K562 (cell line): ENCODE data around the gene ARHGAP26. TPM values are rescaled to one million over a fixed set of nuclear protein-coding genes. Genes with fewer than 3 reads are reported as not detected.

Source experiments
- ATAC-seq: fragments of 200-7000 bp; cut with Tn5 transposase; 3 replicates; pipeline ENCODE4 v1.9.1; 2020; ENCODE audit warnings: moderate library complexity
- BruUV-seq: library from RNA; stranded (reverse); fragments of 400-500 nt; replicated peaks from 2 replicates; lab custom pipeline; 2021; lab: Mats Ljungman, UMichigan
- CTCF ChIA-PET: fragments of 300-600 bp; formaldehyde crosslinking; extraction: SDS; loops from one replicate; lab custom pipeline; 2021; ENCODE audit warnings: low intra/inter-chr PET ratio; lab: Yijun Ruan, JAX
- POLR2A ChIA-PET: fragments of 300-600, 350-650 bp; sonication (Branson Sonifier 250); formaldehyde crosslinking; extraction: SDS; loops from one replicate; lab custom pipeline; 2021; ENCODE audit warnings: antibody characterized with exemption, inconsistent platforms; lab: Yijun Ruan, JAX
- DNase-seq, 4 experiments: peaks; one replicate each; pipeline versions ENCODE4 v3.0.0 to v3.0.0-alpha.2; 2011 to 2018; ENCODE audit warnings: low spot score in 3 of 4, mixed read lengths in 3 of 4; ENCODE audit errors: extremely low read depth in 1 of 4
- FAIRE-seq: peaks from 2 replicates; lab custom pipeline; 2011; peaks lifted over from hg19 to GRCh38; lab: Jason Lieb, UNC
- H2AFZ ChIP-seq: 2 replicates; pipeline ENCODE4 v1.6.0; 2011; ENCODE audit warnings: low read depth, low read length, control low read depth, inconsistent platforms
- H3K27ac ChIP-seq: fragments of 200-600 bp; 3 replicates; pipeline ENCODE4 v1.8.0; 2011; ENCODE audit warnings: low read depth, mild to moderate bottlenecking, control low read depth, inconsistent platforms, low read length, moderate library complexity, mixed read lengths; ENCODE audit errors: extremely low read depth
- H3K27me3 ChIP-seq, 2 experiments: fragments of 300-600 bp in 1 of 2; 2 replicates in 1 of 2; 3 replicates in 1 of 2; pipeline versions ENCODE4 v1.6.0 to v1.8.0; 2011; ENCODE audit warnings: inconsistent platforms in 2 of 2, low read length in 2 of 2, mild to moderate bottlenecking in 1 of 2, mixed read lengths in 1 of 2, moderate library complexity in 1 of 2; ENCODE audit not compliant: control insufficient read depth in 2 of 2, insufficient read depth in 2 of 2
- H3K36me3 ChIP-seq: fragments of 300-600 bp; 3 replicates; pipeline ENCODE4 v1.8.0; 2011; ENCODE audit warnings: mild to moderate bottlenecking, low read length, inconsistent platforms; ENCODE audit not compliant: control insufficient read depth, insufficient read depth
- H3K4me1 ChIP-seq, 2 experiments: fragments of 200-600 bp in 1 of 2; replicated peaks in 1 of 2; 2 replicates in 1 of 2; 3 replicates in 1 of 2; pipeline versions ENCODE4 v1.5.1 to v1.8.0; 2011; ENCODE audit warnings: inconsistent platforms in 2 of 2, low read length in 2 of 2, mild to moderate bottlenecking in 1 of 2, mixed read lengths in 1 of 2, moderate library complexity in 1 of 2; ENCODE audit not compliant: control insufficient read depth in 2 of 2, insufficient read depth in 2 of 2
- H3K4me2 ChIP-seq: 2 replicates; pipeline ENCODE4 v1.6.1; 2011; ENCODE audit warnings: low read length, control low read depth, inconsistent platforms, mixed read lengths; ENCODE audit not compliant: insufficient read depth
- H3K4me3 ChIP-seq: fragments of 200-600 bp; sonication (generic), shearing (Covaris generic); 2 replicates; pipeline ENCODE4 v1.5.1; 2016; ENCODE audit warnings: control low read depth, inconsistent platforms
- H3K79me2 ChIP-seq: fragments of 200-600 bp; 3 replicates; pipeline ENCODE4 v1.8.0; 2011; ENCODE audit warnings: low read length, inconsistent platforms; ENCODE audit not compliant: control insufficient read depth, insufficient read depth
- H3K9ac ChIP-seq, 2 experiments: 2 replicates each; pipeline versions ENCODE4 v1.6.0 to v1.6.1; 2011; ENCODE audit warnings: low read depth in 2 of 2, low read length in 2 of 2, control low read depth in 1 of 2, inconsistent platforms in 1 of 2, mild to moderate bottlenecking in 1 of 2, mixed read lengths in 1 of 2; ENCODE audit not compliant: insufficient read depth in 1 of 2
- H3K9me1 ChIP-seq: one replicate; pipeline ENCODE4 v1.6.0; 2011; ENCODE audit warnings: inconsistent platforms, mild to moderate bottlenecking, low read length, moderate library complexity; ENCODE audit not compliant: control insufficient read depth, insufficient read depth
- H3K9me3 ChIP-seq: replicated peaks from 2 replicates; pipeline ENCODE4 v1.5.1; 2011; ENCODE audit warnings: low read depth, low read length, inconsistent platforms; ENCODE audit not compliant: control insufficient read depth, insufficient read depth
- H4K20me1 ChIP-seq: replicated peaks from 2 replicates; pipeline ENCODE4 v1.6.1; 2011; ENCODE audit warnings: low read length, inconsistent platforms, mixed read lengths; ENCODE audit not compliant: control insufficient read depth, insufficient read depth
- CBX5 ChIP-seq: IDR thresholded peaks from 2 replicates; pipeline ENCODE4 v1.6.1; 2014; ENCODE audit warnings: low read depth, borderline replicate concordance
- HMG20B ChIP-seq: fragments of 250-450 bp; sonication (Bioruptor Pico); IDR thresholded peaks from 2 replicates; pipeline ENCODE4 v1.5.0; 2021; ENCODE audit warnings: mild to moderate bottlenecking
- POLR2H ChIP-seq: IDR thresholded peaks from 2 replicates; pipeline ENCODE4 v1.6.1; 2016; ENCODE audit warnings: missing genetic modification characterization, low read depth, mild to moderate bottlenecking, control low read depth, missing compliant biosample characterization, moderate library complexity
- RHOXF2B ChIP-seq: fragments of 250-450 bp; sonication (Bioruptor Pico); conservative IDR thresholded peaks from 2 replicates; pipeline ENCODE4 v1.5.1; 2021
- ZNF384 ChIP-seq: IDR thresholded peaks from 2 replicates; pipeline ENCODE4 v1.6.1; 2012; ENCODE audit warnings: low read depth, low read length, improper control_type of control experiment
- ZNF408 ChIP-seq: fragments of 250-450 bp; sonication (Bioruptor Pico); IDR thresholded peaks from 2 replicates; pipeline ENCODE4 v1.4.0; 2020; ENCODE audit warnings: low read depth, mild to moderate bottlenecking, moderate library complexity
- ZNF592 ChIP-seq: fragments of 450-650 bp; IDR thresholded peaks from 2 replicates; pipeline ENCODE4 v1.6.1; 2017; ENCODE audit warnings: antibody characterized with exemption, mild to moderate bottlenecking
- WGBS: fragments of 100-300 bp; shearing (Covaris generic); methylation state at CpG from one replicate; pipeline ENCODE4 v1.1.6; 2016; ENCODE audit warnings: low coverage, mixed read lengths; ENCODE audit not compliant: insufficient coverage; ENCODE audit errors: missing lambda C conversion rate; 5-methylcytosine and 5-hydroxymethylcytosine counted together
- in situ Hi-C: fragments of 300-500 bp; cut with MboI; formaldehyde crosslinking; loops from 4 replicates; pipeline ENCODE4 v1.15.0; 2018; ENCODE audit warnings: inconsistent platforms, mixed read lengths
- intact Hi-C: fragments of 100-400 bp; cut with micrococcal nuclease; formaldehyde crosslinking; loops from 2 replicates; pipeline ENCODE4 v1.14.2; 2022
- polyA plus RNA-seq, 8 experiments: library from polyadenylated mRNA; depleted of rRNA in 4 of 8; stranded (reverse) in 5 of 8; unstranded in 3 of 8; fragments of >200 nt; fragmentation: Nextera tagmentation in 2 of 8; fragmentation: Illumina TruSeq in 1 of 8; extraction: Ambion mirVana in 2 of 8; extraction: Trizol in 1 of 8; gene quantifications; 2 replicates each; pipeline versions ENCODE4 v1.2.1 to v1.2.3, GENCODE V29; 2011 to 2014; ENCODE audit warnings: inconsistent platforms in 1 of 8, missing spikeins in 1 of 8
- total RNA-seq, 7 experiments: library from RNA; depleted of rRNA in 6 of 7; stranded (reverse); fragments of >200 nt in 6 of 7; fragmentation: Illumina TruSeq in 2 of 7; extraction: Trizol in 2 of 7; gene quantifications; 2 replicates each; pipeline versions ENCODE4 v1.2.1 to v1.2.3, GENCODE V29; 2011 to 2021; ENCODE audit warnings: low replicate concordance in 1 of 7

ARHGAP26 gene
- total and polyA plus RNA-seq, 9 of the 15 experiments (the other 6 are each of a cell fraction or from before 2014, with no cell fraction given) = 0.13 to 1.1 (median 0.55) TPM

GRCh38 chr5:143017541-143017940, 247.4 kb downstream of the ARHGAP26 start:
- H3K9ac ChIP-seq = no peak overlapping the region
- H3K9me3 ChIP-seq = no peaks in the 10 kb centered on the region
- H2AFZ ChIP-seq = no peak overlapping the region
- FAIRE-seq (no peak), ATAC-seq (no peak), DNase-seq (no peak)
- H3K27ac ChIP-seq = no peak overlapping the region
- H3K36me3 ChIP-seq = no peaks in the 10 kb centered on the region
- H3K4me3 ChIP-seq = no peak overlapping the region
- peaks cover 0 to 6% of the 10 kb centered on the region in 2 experiments; a peak in 2 of 5 replicates for H3K4me1 ChIP-seq
- no peaks in the 10 kb centered on the region for H4K20me1 ChIP-seq
- ChIA-PET CTCF (interaction anchor here (0.6 to 1.3 kb wide), 2 partner anchors 386 to 490 kb away, joined by 3 to 4 read pairs; partner anchors contain the start of gene NR3C1), POLR2A (no interaction called here)
- H3K9me1 ChIP-seq = no peaks in the 10 kb centered on the region
- no peaks in the 10 kb centered on the region for H3K27me3 ChIP-seq
- in situ Hi-C loops = no loop called here
- no peaks in the 10 kb centered on the region for H3K79me2 ChIP-seq
- no peak overlapping the region for H3K4me2 ChIP-seq
- no peak for TF ChIP-seq ZNF408 (CRISPR knock-in tag)
- TF ChIP-seq ZNF592 = no peak
- no peak for TF ChIP-seq HMG20B (CRISPR knock-in tag)
- TF ChIP-seq RHOXF2B (CRISPR knock-in tag) = no peak
- no peak for TF ChIP-seq CBX5
- no peak for TF ChIP-seq ZNF384
- no peak for TF ChIP-seq POLR2H (tag)
- BruUV-seq = no TSS peak
- WGBS = 0% methylated on average over 1 of the region's 1 CpG
- intact Hi-C loops = loop anchor here (2.0 to 10.0 kb wide), 3 partner anchors 385 to 1167 kb away; partner anchors contain the start of gene NR3C1
